Measurements from ENCODE around the gene RPL19.

Gene RPL19

GRCh38 chr17:39252788-39253460, 52.8 kb downstream of the RPL19 start:
- no peak for DNase-seq
